HepG2 (cell line): ENCODE results near the gene ARHGEF40. TPM values are rescaled to one million over a fixed set of nuclear protein-coding genes. Genes with fewer than 3 reads are reported as not detected.
A peak's percentile ranks its signal among the peaks of the same experiment; 100 is the strongest.

Source experiments
- CBFB ChIP-seq: sonication (generic); formaldehyde crosslinking; IDR thresholded peaks from 2 replicates; pipeline ENCODE4 v1.4.0; 2020; ENCODE audit warnings: missing genetic modification reagents
- ERF ChIP-seq: IDR thresholded peaks from 2 replicates; pipeline ENCODE4 v1.6.1; 2018; ENCODE audit warnings: missing biosample characterization, missing genetic modification reagents
- ETV5 ChIP-seq: IDR thresholded peaks from 2 replicates; pipeline ENCODE4 v1.6.1; 2018; ENCODE audit warnings: missing biosample characterization, missing genetic modification reagents, inconsistent platforms, borderline replicate concordance
- HIC2 ChIP-seq: sonication (generic); formaldehyde crosslinking; IDR thresholded peaks from 2 replicates; pipeline ENCODE4 v1.9.0; 2022; ENCODE audit warnings: low read depth, missing genetic modification reagents
- KAT8 ChIP-seq: IDR thresholded peaks from 2 replicates; pipeline ENCODE4 v1.6.1; 2016; ENCODE audit warnings: missing genetic modification reagents, missing compliant biosample characterization
- KMT2B ChIP-seq: IDR thresholded peaks from 2 replicates; pipeline ENCODE4 v1.6.1; 2016; ENCODE audit warnings: missing genetic modification reagents, missing compliant biosample characterization
- MAFK ChIP-seq, 2 experiments: IDR thresholded peaks in 1 of 2; conservative IDR thresholded peaks in 1 of 2; 2 replicates each; pipeline ENCODE4 v1.6.1; 2011; ENCODE audit warnings: improper control_type of control experiment in 2 of 2, low read length in 2 of 2
- MYC ChIP-seq: sonication (generic); formaldehyde crosslinking; IDR thresholded peaks from 2 replicates; pipeline ENCODE4 v1.9.0; 2021; ENCODE audit warnings: missing genetic modification reagents, borderline replicate concordance
- NBN ChIP-seq: fragments of 450-650 bp; conservative IDR thresholded peaks from 2 replicates; pipeline ENCODE4 v1.6.1; 2017
- NFYC ChIP-seq: IDR thresholded peaks from 2 replicates; pipeline ENCODE4 v1.6.1; 2016; ENCODE audit warnings: missing genetic modification reagents, missing compliant biosample characterization
- POLR2AphosphoS5 ChIP-seq: IDR thresholded peaks from 2 replicates; pipeline ENCODE4 v1.6.1; 2012; ENCODE audit warnings: low read depth, low read length
- TEF ChIP-seq: sonication (generic); formaldehyde crosslinking; IDR thresholded peaks from 2 replicates; pipeline ENCODE4 v1.5.0; 2020; ENCODE audit warnings: missing genetic modification reagents
- THAP7 ChIP-seq: sonication (generic); formaldehyde crosslinking; IDR thresholded peaks from 2 replicates; pipeline ENCODE4 v1.8.1; 2023; ENCODE audit warnings: mild to moderate bottlenecking, missing genetic modification reagents
- ZNF224 ChIP-seq: sonication (generic); formaldehyde crosslinking; IDR thresholded peaks from 2 replicates; pipeline ENCODE4 v1.5.0; 2020; ENCODE audit warnings: mild to moderate bottlenecking, missing genetic modification reagents
- ZNF30 ChIP-seq: sonication (generic); formaldehyde crosslinking; IDR thresholded peaks from 2 replicates; pipeline ENCODE4 v1.5.0; 2020; ENCODE audit warnings: mild to moderate bottlenecking, missing genetic modification reagents
- ZNF562 ChIP-seq: sonication (generic); formaldehyde crosslinking; IDR thresholded peaks from 2 replicates; pipeline ENCODE4 v1.8.0; 2022; ENCODE audit warnings: missing genetic modification reagents, borderline replicate concordance
- ZNF713 ChIP-seq: sonication (generic); formaldehyde crosslinking; IDR thresholded peaks from 2 replicates; pipeline ENCODE4 v1.4.0; 2020; ENCODE audit warnings: mild to moderate bottlenecking, missing genetic modification reagents
- polyA plus RNA-seq, 8 experiments: library from polyadenylated mRNA; depleted of rRNA in 3 of 8; stranded (reverse) in 7 of 8; unstranded in 1 of 8; fragments of >200 nt; fragmentation: Illumina TruSeq in 4 of 8; extraction: Trizol in 4 of 8; gene quantifications; 2 replicates each; pipeline versions ENCODE4 v1.2.1 to v1.2.3, GENCODE V29; 2011 to 2016; ENCODE audit warnings: low read depth in 4 of 8, missing spikeins in 1 of 8, mixed read lengths in 1 of 8; ENCODE audit not compliant: insufficient read depth in 1 of 8
- total RNA-seq, 5 experiments: library from RNA; depleted of rRNA; stranded (reverse); fragments of >200 nt; fragmentation: Illumina TruSeq; extraction: Trizol; gene quantifications; 2 replicates each; pipeline ENCODE4 v1.2.3, GENCODE V29; 2016; ENCODE audit warnings: low read depth in 1 of 5
- TF ChIP-seq, protein P1 (sequence below): sonication (generic); formaldehyde crosslinking; conservative IDR thresholded peaks from 2 replicates; pipeline ENCODE4 v1.8.1; 2023; ENCODE audit warnings: missing genetic modification reagents
- TF ChIP-seq, protein P2 (sequence below): sonication (generic); formaldehyde crosslinking; IDR thresholded peaks from 2 replicates; pipeline ENCODE4 v1.5.0; 2020; ENCODE audit warnings: missing genetic modification reagents
- TF ChIP-seq, protein P3 (sequence below): IDR thresholded peaks from 2 replicates; pipeline ENCODE4 v1.6.1; 2016; ENCODE audit warnings: missing compliant biosample characterization, missing genetic modification reagents, borderline replicate concordance
- TF ChIP-seq, protein P4 (sequence below): conservative IDR thresholded peaks from 2 replicates; pipeline ENCODE4 v1.6.1; 2018; ENCODE audit warnings: missing genetic modification reagents

ARHGEF40 gene
- total and polyA plus RNA-seq, 2 of the 13 experiments (the other 11 are each of a cell fraction or from before 2014, with no cell fraction given) = 28.1 to 78.1 TPM

DNA sequence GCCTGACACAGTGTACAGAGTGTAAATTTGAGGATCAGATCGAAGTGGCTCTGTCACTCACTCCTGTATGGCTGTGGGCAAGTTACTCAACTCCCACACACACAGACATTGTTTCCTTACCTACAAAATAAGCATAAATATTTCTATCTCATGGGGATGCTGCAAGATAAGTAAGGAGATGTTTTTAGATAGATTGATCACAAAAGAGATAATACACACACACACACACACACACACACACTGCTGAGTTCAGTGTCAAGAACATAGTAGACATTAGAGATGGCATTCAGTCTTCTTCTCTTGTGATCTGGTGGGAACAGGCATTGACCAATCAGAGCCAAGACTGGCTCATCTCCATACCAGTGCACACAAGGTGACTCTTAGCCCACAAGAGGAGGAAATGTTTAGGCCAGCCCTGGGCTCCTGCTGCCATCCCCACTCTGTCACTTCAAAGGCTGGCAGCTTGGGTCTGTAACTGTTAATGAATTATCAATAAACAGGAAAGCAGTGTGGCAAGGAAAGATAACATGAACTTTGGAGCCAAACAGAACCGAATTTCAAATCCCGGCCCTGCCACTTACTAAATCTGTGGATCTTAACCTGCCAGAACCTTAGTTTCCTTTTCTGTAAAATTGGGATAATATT is 15.9 kb upstream of the ARHGEF40 start (continued):
- TF ChIP-seq HIC2 = peak; percentile 95
- TF ChIP-seq CBFB = peak; percentile 61
- no peak for TF ChIP-seq TEF (CRISPR knock-in tag)
- TF ChIP-seq, protein P1, sequence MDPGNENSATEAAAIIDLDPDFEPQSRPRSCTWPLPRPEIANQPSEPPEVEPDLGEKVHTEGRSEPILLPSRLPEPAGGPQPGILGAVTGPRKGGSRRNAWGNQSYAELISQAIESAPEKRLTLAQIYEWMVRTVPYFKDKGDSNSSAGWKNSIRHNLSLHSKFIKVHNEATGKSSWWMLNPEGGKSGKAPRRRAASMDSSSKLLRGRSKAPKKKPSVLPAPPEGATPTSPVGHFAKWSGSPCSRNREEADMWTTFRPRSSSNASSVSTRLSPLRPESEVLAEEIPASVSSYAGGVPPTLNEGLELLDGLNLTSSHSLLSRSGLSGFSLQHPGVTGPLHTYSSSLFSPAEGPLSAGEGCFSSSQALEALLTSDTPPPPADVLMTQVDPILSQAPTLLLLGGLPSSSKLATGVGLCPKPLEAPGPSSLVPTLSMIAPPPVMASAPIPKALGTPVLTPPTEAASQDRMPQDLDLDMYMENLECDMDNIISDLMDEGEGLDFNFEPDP (CRISPR knock-in tag) = no peak
- peak; percentile 65; the same call in 1 of the 2 replicates for TF ChIP-seq MYC (CRISPR knock-in tag)
- TF ChIP-seq, protein P2, sequence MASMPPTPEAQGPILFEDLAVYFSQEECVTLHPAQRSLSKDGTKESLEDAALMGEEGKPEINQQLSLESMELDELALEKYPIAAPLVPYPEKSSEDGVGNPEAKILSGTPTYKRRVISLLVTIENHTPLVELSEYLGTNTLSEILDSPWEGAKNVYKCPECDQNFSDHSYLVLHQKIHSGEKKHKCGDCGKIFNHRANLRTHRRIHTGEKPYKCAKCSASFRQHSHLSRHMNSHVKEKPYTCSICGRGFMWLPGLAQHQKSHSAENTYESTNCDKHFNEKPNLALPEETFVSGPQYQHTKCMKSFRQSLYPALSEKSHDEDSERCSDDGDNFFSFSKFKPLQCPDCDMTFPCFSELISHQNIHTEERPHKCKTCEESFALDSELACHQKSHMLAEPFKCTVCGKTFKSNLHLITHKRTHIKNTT (CRISPR knock-in tag) = no peak
- peak; percentile 64; the same call in 1 of the 2 replicates for TF ChIP-seq POLR2AphosphoS5
- peak; percentile 88; the same call in 1 of the 2 replicates for TF ChIP-seq ERF (CRISPR knock-in tag)
- no peak for TF ChIP-seq ZNF713 (CRISPR knock-in tag)
- no peak for TF ChIP-seq ZNF224
- TF ChIP-seq KAT8 (CRISPR knock-in tag) = peak; percentile 83
- TF ChIP-seq ZNF30 (CRISPR knock-in tag) = no peak
- TF ChIP-seq, protein P3, sequence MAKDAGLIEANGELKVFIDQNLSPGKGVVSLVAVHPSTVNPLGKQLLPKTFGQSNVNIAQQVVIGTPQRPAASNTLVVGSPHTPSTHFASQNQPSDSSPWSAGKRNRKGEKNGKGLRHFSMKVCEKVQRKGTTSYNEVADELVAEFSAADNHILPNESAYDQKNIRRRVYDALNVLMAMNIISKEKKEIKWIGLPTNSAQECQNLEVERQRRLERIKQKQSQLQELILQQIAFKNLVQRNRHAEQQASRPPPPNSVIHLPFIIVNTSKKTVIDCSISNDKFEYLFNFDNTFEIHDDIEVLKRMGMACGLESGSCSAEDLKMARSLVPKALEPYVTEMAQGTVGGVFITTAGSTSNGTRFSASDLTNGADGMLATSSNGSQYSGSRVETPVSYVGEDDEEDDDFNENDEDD (CRISPR knock-in tag) = no peak; the same call in 1 of the 2 replicates
- TF ChIP-seq, protein P4, sequence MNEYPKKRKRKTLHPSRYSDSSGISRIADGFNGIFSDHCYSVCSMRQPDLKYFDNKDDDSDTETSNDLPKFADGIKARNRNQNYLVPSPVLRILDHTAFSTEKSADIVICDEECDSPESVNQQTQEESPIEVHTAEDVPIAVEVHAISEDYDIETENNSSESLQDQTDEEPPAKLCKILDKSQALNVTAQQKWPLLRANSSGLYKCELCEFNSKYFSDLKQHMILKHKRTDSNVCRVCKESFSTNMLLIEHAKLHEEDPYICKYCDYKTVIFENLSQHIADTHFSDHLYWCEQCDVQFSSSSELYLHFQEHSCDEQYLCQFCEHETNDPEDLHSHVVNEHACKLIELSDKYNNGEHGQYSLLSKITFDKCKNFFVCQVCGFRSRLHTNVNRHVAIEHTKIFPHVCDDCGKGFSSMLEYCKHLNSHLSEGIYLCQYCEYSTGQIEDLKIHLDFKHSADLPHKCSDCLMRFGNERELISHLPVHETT (CRISPR knock-in tag) = no peak
- peak; percentile 99 for TF ChIP-seq ETV5 (CRISPR knock-in tag)
- no peak for TF ChIP-seq ZNF562
- peak; percentile 87 for TF ChIP-seq NFYC (CRISPR knock-in tag)
- TF ChIP-seq MAFK (conservative IDR thresholded peaks at IDR 0.05 in 1 of 2, IDR thresholded peaks at IDR 0.05 in 1 of 2; ENCODE audit: low read length in 2 of 2) = no peak
- no peak for TF ChIP-seq THAP7
- TF ChIP-seq NBN = no peak
- TF ChIP-seq KMT2B (CRISPR knock-in tag) = no peak
